Right forelimb (tissue), 1 donor: Measurements from ENCODE around the gene ZIC4.

Experiments used
- DNase-seq: peaks from one replicate; pipeline ENCODE4 v3.0.0-alpha.2; 2018

ZIC4 gene

DNA sequence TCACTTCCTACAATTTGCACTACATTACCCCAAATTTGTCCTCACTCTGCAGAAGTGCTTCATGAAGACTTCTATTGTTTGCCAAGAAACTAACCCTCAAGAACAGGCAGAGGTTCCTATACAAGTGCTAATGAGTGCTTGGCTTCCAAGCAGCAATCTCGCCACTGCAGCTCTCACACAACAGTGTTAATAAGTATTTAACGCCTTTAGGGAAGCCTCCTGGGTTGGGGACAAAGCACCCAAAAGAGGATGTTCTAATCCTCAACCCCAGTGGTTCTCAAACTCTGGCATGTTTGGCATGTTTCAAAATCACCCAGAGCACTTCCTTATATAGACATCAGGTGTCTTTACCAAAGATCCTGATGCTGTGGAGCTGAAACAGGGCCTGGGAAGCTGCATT is 64.6 kb downstream of the ZIC4 start:
- no peak for DNase-seq

GRCh38 chr3:147336543-147337278 is 69.6 kb downstream of the ZIC4 start:
- DNase-seq, result no peak
